ENCODE measurements around the gene CHRNA4.
"Not testable (repeated sequence)": the region's sequence is repeated elsewhere in the genome, so short reads cannot be mapped to it uniquely, and the experiment has no call there.

Gene CHRNA4

GRCh38 chr20:63336232-63336752, 24.9 kb downstream of the CHRNA4 start:
- no peak overlapping the region for H3K4me3 ChIP-seq (ENCODE audit: extremely low read depth, insufficient read depth, low read length, poor library complexity, severe bottlenecking)
- H3K27ac ChIP-seq (ENCODE audit: low read depth, low read length, severe bottlenecking), result no peak overlapping the region
- H3K36me3 ChIP-seq (ENCODE audit: control insufficient read depth, insufficient read depth, low read length), result no peaks in the 10 kb centered on the region
- WGBS, 2 experiments (ENCODE audit: insufficient coverage in 2 of 2), result 94% methylated on average over 27 to 29 of the region's 29 CpGs
- no peaks in the 10 kb centered on the region for H3K4me1 ChIP-seq (ENCODE audit: control insufficient read depth, insufficient read depth, low read length, poor library complexity, severe bottlenecking)
- H3K9me3 ChIP-seq (ENCODE audit: control insufficient read depth, low read length), result no peaks in the 10 kb centered on the region

DNA sequence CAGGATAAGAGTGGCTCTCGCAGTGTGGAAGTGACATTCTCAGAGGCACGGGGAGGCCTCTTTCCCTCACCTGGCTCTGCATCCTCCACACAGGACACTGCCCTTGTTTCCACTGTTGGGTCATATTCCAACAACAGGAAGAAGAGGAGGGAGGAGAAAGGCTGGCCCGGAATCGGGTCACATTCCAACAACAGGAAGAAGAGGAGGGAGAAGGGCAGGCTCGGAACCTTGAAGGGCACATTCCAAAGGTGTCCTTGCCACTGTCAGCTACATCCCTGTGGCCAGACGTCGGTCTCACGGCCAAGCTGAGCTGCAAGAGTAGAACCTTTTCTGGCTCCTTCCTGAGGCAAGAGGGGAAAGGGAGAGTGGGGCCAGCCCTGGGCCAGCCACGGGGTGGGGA, 25.4 kb downstream of the CHRNA4 start:
- H3K9me3 ChIP-seq (ENCODE audit: control insufficient read depth, low read length), result no peaks in the 10 kb centered on the region
- H3K4me3 ChIP-seq (ENCODE audit: extremely low read depth, insufficient read depth, low read length, poor library complexity, severe bottlenecking), result no peak overlapping the region
- H3K4me1 ChIP-seq (ENCODE audit: control insufficient read depth, insufficient read depth, low read length, poor library complexity, severe bottlenecking), result no peaks in the 10 kb centered on the region
- H3K36me3 ChIP-seq (ENCODE audit: control insufficient read depth, insufficient read depth, low read length), result no peaks in the 10 kb centered on the region
- H3K27ac ChIP-seq (ENCODE audit: low read depth, low read length, severe bottlenecking), result no peak overlapping the region
- 82 to 100% methylated on average over 7 of the region's 9 CpGs for WGBS, 2 experiments (ENCODE audit: insufficient coverage in 2 of 2)

GRCh38 chr20:63335060-63335459, 26.1 kb downstream of the CHRNA4 start:
- not testable (repeated sequence) for H3K36me3 ChIP-seq (ENCODE audit: control insufficient read depth, insufficient read depth, low read length); H3K4me3 ChIP-seq (ENCODE audit: extremely low read depth, insufficient read depth, low read length, poor library complexity, severe bottlenecking); H3K4me1 ChIP-seq (ENCODE audit: control insufficient read depth, insufficient read depth, low read length, poor library complexity, severe bottlenecking); H3K27ac ChIP-seq (ENCODE audit: low read depth, low read length, severe bottlenecking); H3K9me3 ChIP-seq (ENCODE audit: control insufficient read depth, low read length)
- 90 to 100% methylated on average over 3 to 4 of the region's 9 CpGs for WGBS, 2 experiments (ENCODE audit: insufficient coverage in 2 of 2)

DNA sequence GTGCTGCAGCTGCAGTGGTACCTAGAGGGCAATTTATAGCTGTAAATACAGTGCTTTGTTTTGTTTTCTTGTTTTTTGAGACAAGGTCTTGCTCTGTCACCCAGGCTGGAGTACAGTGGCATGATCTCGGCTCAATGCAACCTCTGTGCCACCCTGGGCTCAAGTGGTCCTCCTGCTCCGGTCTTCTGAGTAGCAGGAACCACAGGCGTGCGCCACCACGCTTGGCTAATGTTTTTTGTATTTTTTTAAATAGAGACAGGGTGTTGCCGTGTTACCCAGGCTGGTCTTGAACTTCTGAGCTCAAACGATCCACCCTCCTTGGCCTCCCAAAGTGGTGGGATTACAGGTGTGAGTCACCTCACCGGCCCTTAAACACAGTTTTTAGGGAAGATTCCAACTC, 26.8 kb downstream of the CHRNA4 start:
- no peaks in the 10 kb centered on the region for H3K4me1 ChIP-seq (ENCODE audit: control insufficient read depth, insufficient read depth, low read length, poor library complexity, severe bottlenecking)
- H3K36me3 ChIP-seq (ENCODE audit: control insufficient read depth, insufficient read depth, low read length), result no peaks in the 10 kb centered on the region
- H3K9me3 ChIP-seq (ENCODE audit: control insufficient read depth, low read length), result no peaks in the 10 kb centered on the region
- 91 to 93% methylated on average over 2 to 3 of the region's 8 CpGs for WGBS, 2 experiments (ENCODE audit: insufficient coverage in 2 of 2)
- H3K27ac ChIP-seq (ENCODE audit: low read depth, low read length, severe bottlenecking), result no peak overlapping the region
- H3K4me3 ChIP-seq (ENCODE audit: extremely low read depth, insufficient read depth, low read length, poor library complexity, severe bottlenecking), result no peak overlapping the region

- no peak overlapping the region for H3K4me3 ChIP-seq (ENCODE audit: extremely low read depth, insufficient read depth, low read length, poor library complexity, severe bottlenecking)
- no peak overlapping the region for H3K27ac ChIP-seq (ENCODE audit: low read depth, low read length, severe bottlenecking)
- no peaks in the 10 kb centered on the region for H3K36me3 ChIP-seq (ENCODE audit: control insufficient read depth, insufficient read depth, low read length)
- no peaks in the 10 kb centered on the region for H3K4me1 ChIP-seq (ENCODE audit: control insufficient read depth, insufficient read depth, low read length, poor library complexity, severe bottlenecking)
- WGBS, 2 experiments (ENCODE audit: insufficient coverage in 2 of 2), result 95 to 96% methylated on average over 9 to 18 of the region's 19 CpGs
- H3K9me3 ChIP-seq (ENCODE audit: control insufficient read depth, low read length), result no peaks in the 10 kb centered on the region
Observed at GRCh38 chr20:63333241-63333836, 27.8 kb downstream of the CHRNA4 start.

DNA sequence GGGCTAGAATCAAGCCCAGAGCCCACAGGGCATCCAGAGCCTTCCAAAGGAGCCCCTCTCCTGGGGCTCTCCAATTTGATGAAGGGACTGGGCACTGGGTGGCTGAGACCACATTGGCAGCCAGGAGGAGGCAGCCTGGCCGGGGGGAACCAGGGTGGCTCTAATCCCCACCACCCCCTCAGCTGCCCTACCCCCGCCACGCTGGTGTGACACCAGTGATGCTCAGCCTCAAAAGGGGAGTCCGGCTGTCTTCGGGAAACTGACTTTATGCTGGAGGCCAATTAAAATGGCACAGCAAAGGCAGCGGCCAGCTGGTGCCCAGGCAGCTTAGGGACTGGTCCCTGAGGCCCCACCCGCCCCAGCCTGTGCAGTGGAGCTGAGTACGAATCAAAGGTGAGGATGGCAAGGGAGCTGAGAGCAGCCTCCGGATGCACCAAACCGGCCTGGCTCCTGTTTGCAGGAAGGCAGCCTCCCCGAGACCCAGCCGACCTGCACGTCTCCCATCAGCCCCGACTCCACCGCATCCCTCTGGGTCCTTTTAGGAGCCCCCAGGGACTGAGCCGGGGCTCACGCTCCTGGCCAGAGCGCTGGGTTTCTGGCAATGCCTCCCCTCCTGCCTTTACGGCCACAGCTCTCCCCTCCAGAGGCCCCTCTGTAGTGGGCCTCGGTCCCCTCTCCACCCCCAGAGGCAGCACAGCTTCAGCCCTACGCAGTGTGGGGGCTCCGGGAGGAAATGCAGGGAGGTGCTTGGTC, 28.5 kb downstream of the CHRNA4 start:
- H3K36me3 ChIP-seq (ENCODE audit: control insufficient read depth, insufficient read depth, low read length), result no peaks in the 10 kb centered on the region
- no peak overlapping the region for H3K27ac ChIP-seq (ENCODE audit: low read depth, low read length, severe bottlenecking)
- 90 to 94% methylated on average over 20 to 22 of the region's 22 CpGs for WGBS, 2 experiments (ENCODE audit: insufficient coverage in 2 of 2)
- no peak overlapping the region for H3K4me3 ChIP-seq (ENCODE audit: extremely low read depth, insufficient read depth, low read length, poor library complexity, severe bottlenecking)
- no peaks in the 10 kb centered on the region for H3K4me1 ChIP-seq (ENCODE audit: control insufficient read depth, insufficient read depth, low read length, poor library complexity, severe bottlenecking)
- H3K9me3 ChIP-seq (ENCODE audit: control insufficient read depth, low read length), result no peaks in the 10 kb centered on the region

DNA sequence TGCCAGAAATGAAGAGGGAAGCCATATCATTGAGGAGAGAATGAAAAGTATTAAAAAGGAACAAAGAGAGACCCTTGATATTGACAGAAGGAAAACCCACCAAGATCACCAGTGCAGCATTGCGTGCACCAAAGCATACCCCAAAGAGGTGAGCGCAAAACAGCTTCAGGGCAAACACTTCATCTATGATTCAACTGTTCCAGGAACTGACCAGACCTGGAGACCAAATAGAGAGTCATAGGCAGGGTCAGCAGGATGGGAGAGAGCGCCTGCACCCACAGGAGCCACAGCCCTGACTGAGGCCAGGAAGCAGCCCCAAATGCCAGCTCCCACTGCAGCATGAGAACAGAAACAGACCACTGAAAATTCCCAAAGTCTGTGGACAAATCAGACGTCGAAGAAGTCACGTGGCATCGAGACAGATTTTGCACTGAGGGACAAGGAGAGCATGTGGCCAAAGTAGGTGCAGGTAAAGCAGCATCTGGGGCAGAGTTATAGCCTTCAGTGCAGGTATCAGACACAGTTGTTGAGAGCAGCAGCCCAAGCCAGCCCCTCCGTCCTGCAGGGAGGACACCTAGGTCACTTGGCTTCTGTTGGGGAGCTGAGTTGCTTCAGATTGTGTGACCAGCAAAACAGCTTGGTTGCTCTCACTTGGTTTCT, 29.3 kb downstream of the CHRNA4 start:
- H3K36me3 ChIP-seq (ENCODE audit: control insufficient read depth, insufficient read depth, low read length), result no peaks in the 10 kb centered on the region
- WGBS, 2 experiments (ENCODE audit: insufficient coverage in 2 of 2), result 91 to 93% methylated on average over 7 to 8 of the region's 8 CpGs

GRCh38 chr20:63330940-63331339, 30.2 kb downstream of the CHRNA4 start:
- WGBS, 2 experiments (ENCODE audit: insufficient coverage in 2 of 2), result 77 to 86% methylated on average over 12 of the region's 13 CpGs
- no peaks in the 10 kb centered on the region for H3K36me3 ChIP-seq (ENCODE audit: control insufficient read depth, insufficient read depth, low read length)
- H3K9me3 ChIP-seq (ENCODE audit: control insufficient read depth, low read length), result peaks cover 7% of the 10 kb centered on the region
- no peaks in the 10 kb centered on the region for H3K4me1 ChIP-seq (ENCODE audit: control insufficient read depth, insufficient read depth, low read length, poor library complexity, severe bottlenecking)
- H3K4me3 ChIP-seq (ENCODE audit: extremely low read depth, insufficient read depth, low read length, poor library complexity, severe bottlenecking), result no peak overlapping the region
- no peak overlapping the region for H3K27ac ChIP-seq (ENCODE audit: low read depth, low read length, severe bottlenecking)

More for the DNA sequence above, 29.3 kb downstream of the CHRNA4 start:
- no peaks in the 10 kb centered on the region for H3K4me1 ChIP-seq (ENCODE audit: control insufficient read depth, insufficient read depth, low read length, poor library complexity, severe bottlenecking)
- H3K27ac ChIP-seq (ENCODE audit: low read depth, low read length, severe bottlenecking), result no peak overlapping the region
- no peak overlapping the region for H3K4me3 ChIP-seq (ENCODE audit: extremely low read depth, insufficient read depth, low read length, poor library complexity, severe bottlenecking)
- peaks cover under 1% of the 10 kb centered on the region for H3K9me3 ChIP-seq (ENCODE audit: control insufficient read depth, low read length)

- no peaks in the 10 kb centered on the region for H3K36me3 ChIP-seq (ENCODE audit: control insufficient read depth, insufficient read depth, low read length)
- no peak overlapping the region for H3K4me3 ChIP-seq (ENCODE audit: extremely low read depth, insufficient read depth, low read length, poor library complexity, severe bottlenecking)
- H3K4me1 ChIP-seq (ENCODE audit: control insufficient read depth, insufficient read depth, low read length, poor library complexity, severe bottlenecking), result no peaks in the 10 kb centered on the region
- WGBS, 2 experiments (ENCODE audit: insufficient coverage in 2 of 2), result 87 to 92% methylated on average over 19 of the region's 20 CpGs
- H3K9me3 ChIP-seq (ENCODE audit: control insufficient read depth, low read length), result peaks cover 7% of the 10 kb centered on the region
- no peak overlapping the region for H3K27ac ChIP-seq (ENCODE audit: low read depth, low read length, severe bottlenecking)
Observed at GRCh38 chr20:63330084-63330760, 30.9 kb downstream of the CHRNA4 start.

DNA sequence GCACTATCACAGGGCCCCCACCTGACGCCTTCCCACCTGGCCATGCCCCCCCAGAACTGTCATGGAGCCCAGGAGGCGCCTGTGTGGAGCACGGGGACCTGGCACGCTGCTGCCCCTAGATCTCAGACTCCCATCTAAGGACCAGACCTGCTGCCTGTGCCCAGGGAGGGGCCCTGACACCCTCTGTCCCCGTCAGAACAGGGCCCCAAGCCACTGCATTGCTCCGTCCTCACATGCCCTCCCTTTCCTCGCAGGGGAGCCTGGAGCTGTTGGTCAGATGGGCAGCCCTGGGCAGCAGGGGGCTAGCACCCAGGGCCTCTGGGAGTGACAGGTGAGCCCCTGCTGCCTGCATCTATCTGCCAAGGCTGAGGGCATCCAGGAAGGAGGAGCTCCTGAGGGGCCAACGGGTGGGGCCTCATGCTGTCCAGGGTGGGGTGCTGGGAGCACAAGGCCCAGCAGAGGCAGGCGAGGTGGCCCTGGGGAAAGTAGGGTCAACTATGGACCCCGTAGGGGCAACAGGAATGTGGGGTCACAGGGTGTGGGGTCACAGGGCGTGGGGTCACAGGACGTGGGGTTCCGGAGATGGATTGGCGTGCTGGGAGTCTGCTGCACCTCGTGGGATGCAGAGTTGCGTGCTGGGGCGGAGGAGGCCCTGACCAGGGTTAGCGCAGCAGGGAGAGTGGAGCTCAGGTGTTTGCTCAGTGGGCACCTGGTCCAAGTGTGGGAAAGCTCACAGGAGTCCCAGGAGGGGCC, 31.6 kb downstream of the CHRNA4 start:
- 89 to 92% methylated on average over 15 to 18 of the region's 18 CpGs for WGBS, 2 experiments (ENCODE audit: insufficient coverage in 2 of 2)
- H3K4me3 ChIP-seq (ENCODE audit: extremely low read depth, insufficient read depth, low read length, poor library complexity, severe bottlenecking), result no peak overlapping the region
- peaks cover 7% of the 10 kb centered on the region for H3K9me3 ChIP-seq (ENCODE audit: control insufficient read depth, low read length)
- H3K4me1 ChIP-seq (ENCODE audit: control insufficient read depth, insufficient read depth, low read length, poor library complexity, severe bottlenecking), result no peaks in the 10 kb centered on the region
- no peaks in the 10 kb centered on the region for H3K36me3 ChIP-seq (ENCODE audit: control insufficient read depth, insufficient read depth, low read length)
- no peak overlapping the region for H3K27ac ChIP-seq (ENCODE audit: low read depth, low read length, severe bottlenecking)

All from mesodermal cell (in vitro differentiated cells).